ENCODE results near the gene DGKB. TPM values are rescaled to one million over a fixed set of nuclear protein-coding genes. Genes with fewer than 3 reads are reported as not detected.

The DGKB gene
- total RNA-seq, 1 donor from 2014 or later, result 5.5 TPM

DNA sequence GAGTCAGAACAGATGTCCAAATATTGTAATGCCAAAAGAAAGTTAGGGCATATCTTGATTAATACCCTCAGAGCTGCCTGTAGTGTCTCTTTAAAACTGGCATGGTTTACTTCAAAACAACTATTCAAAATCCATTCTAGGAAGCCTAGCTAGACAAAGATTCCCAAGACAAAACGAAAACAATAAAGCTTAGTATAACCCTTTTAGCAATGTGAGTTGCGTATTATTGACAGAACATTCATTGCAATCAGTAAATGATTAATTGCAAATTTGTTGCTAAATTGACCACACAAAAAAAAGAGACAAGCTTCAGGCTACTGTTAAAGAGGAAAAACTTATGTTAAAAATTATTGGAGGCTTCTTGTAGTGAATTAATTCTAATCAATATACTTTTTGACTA, 406.9 kb downstream of the DGKB start:
- no peak overlapping the region for H3K4me2 ChIP-seq
- no peak for DNase-seq (ENCODE audit: low spot score)
- no peak overlapping the region for H2AFZ ChIP-seq (replicated peaks)
- no peaks in the 10 kb centered on the region for H3K9me3 ChIP-seq (ENCODE audit: low read depth)
- Mint-ChIP-seq H3K27ac (no peak overlapping the region), H3K4me1 (no peaks in the 10 kb centered on the region), H3K27me3 (ENCODE audit: insufficient read depth, low read depth) (no peaks in the 10 kb centered on the region), H3K36me3 (no peaks in the 10 kb centered on the region), H3K9me3 (peaks cover 2% of the 10 kb centered on the region), H3K4me3 (no peak overlapping the region)
- H3K27ac ChIP-seq, result no peak overlapping the region
- H3K27me3 ChIP-seq, result no peaks in the 10 kb centered on the region
- no peaks in the 10 kb centered on the region for H3K36me3 ChIP-seq
- H3K9ac ChIP-seq, result no peak overlapping the region
- no peaks in the 10 kb centered on the region for H3F3A ChIP-seq (ENCODE audit: low read depth)
- TF ChIP-seq EZH2phosphoT487 (IDR thresholded peaks at IDR 0.05), result no peak
- TF ChIP-seq CTCF (IDR thresholded peaks at IDR 0.05), result no peak
- TF ChIP-seq EZH2 (IDR thresholded peaks at IDR 0.05), result no peak
- no peaks in the 10 kb centered on the region for H3K4me1 ChIP-seq
- H3K79me2 ChIP-seq (ENCODE audit: low read depth), result no peaks in the 10 kb centered on the region
- H3K4me3 ChIP-seq, result no peak overlapping the region
- no peaks in the 10 kb centered on the region for H4K20me1 ChIP-seq (ENCODE audit: low read depth)

GRCh38 chr7:14487701-14488395, 414.7 kb downstream of the DGKB start:
- Histone ChIP-seq H3K9me3 (ENCODE audit: low read depth) (no peaks in the 10 kb centered on the region), H3K79me2 (ENCODE audit: low read depth) (no peaks in the 10 kb centered on the region), H3F3A (ENCODE audit: low read depth) (no peaks in the 10 kb centered on the region), H3K4me1 (no peaks in the 10 kb centered on the region), H3K27ac (no peak overlapping the region), H4K20me1 (ENCODE audit: low read depth) (no peaks in the 10 kb centered on the region), H3K4me2 (no peak overlapping the region), H3K36me3 (no peaks in the 10 kb centered on the region), H3K9ac (no peak overlapping the region), H3K27me3 (no peaks in the 10 kb centered on the region), H3K4me3 (no peak overlapping the region), H2AFZ (replicated peaks) (no peak overlapping the region)
- DNase-seq (ENCODE audit: low spot score), result no peak
- Mint-ChIP-seq H3K36me3 (no peaks in the 10 kb centered on the region), H3K9me3 (no peaks in the 10 kb centered on the region), H3K4me3 (no peak overlapping the region), H3K27me3 (ENCODE audit: insufficient read depth, low read depth) (no peaks in the 10 kb centered on the region), H3K27ac (no peak overlapping the region), H3K4me1 (no peaks in the 10 kb centered on the region)
- no peak for TF ChIP-seq CTCF (IDR thresholded peaks at IDR 0.05)
- no peak for TF ChIP-seq EZH2 (IDR thresholded peaks at IDR 0.05)
- TF ChIP-seq EZH2phosphoT487 (IDR thresholded peaks at IDR 0.05), result no peak

DNA sequence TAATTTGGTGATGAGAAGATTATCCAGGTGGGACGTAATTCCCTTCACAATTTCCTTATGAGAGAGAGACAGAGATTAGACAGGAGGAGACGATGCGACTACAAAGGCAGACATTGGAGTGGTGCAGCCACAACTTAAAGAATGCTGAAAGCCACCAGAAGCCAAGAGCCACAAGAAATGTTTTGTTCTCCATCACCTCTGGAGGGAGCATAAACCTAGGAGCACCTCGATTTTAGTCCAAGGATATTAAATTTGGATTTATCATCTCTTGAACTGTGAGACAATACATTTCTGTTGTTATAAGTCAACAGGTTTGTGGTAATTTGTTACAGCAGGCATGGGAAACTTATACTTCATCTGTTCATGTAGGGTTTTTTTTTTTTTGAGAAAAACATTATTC, 418.9 kb downstream of the DGKB start:
- Histone ChIP-seq H3K9me3 (ENCODE audit: low read depth) (no peaks in the 10 kb centered on the region), H2AFZ (replicated peaks) (no peak overlapping the region), H3K27ac (no peak overlapping the region), H3K4me3 (no peak overlapping the region), H3K4me1 (peaks cover 21% of the 10 kb centered on the region), H3K79me2 (ENCODE audit: low read depth) (no peaks in the 10 kb centered on the region), H3K27me3 (no peaks in the 10 kb centered on the region), H3K9ac (no peak overlapping the region), H3K36me3 (no peaks in the 10 kb centered on the region), H3K4me2 (no peak overlapping the region), H4K20me1 (ENCODE audit: low read depth) (no peaks in the 10 kb centered on the region), H3F3A (ENCODE audit: low read depth) (no peaks in the 10 kb centered on the region)
- no peaks in the 10 kb centered on the region for H3K9me3 Mint-ChIP-seq
- TF ChIP-seq CTCF (IDR thresholded peaks at IDR 0.05) (no peak), EZH2 (IDR thresholded peaks at IDR 0.05) (no peak), EZH2phosphoT487 (IDR thresholded peaks at IDR 0.05) (no peak)
- H3K27me3 Mint-ChIP-seq (ENCODE audit: insufficient read depth, low read depth), result no peaks in the 10 kb centered on the region
- H3K4me3 Mint-ChIP-seq, result no peak overlapping the region
- DNase-seq (ENCODE audit: low spot score), result no peak
- no peak overlapping the region for H3K27ac Mint-ChIP-seq
- H3K36me3 Mint-ChIP-seq, result no peaks in the 10 kb centered on the region
- no peaks in the 10 kb centered on the region for H3K4me1 Mint-ChIP-seq
